ENCODE data around the gene MSX2. TPM values are rescaled to one million over a fixed set of nuclear protein-coding genes. Genes with fewer than 3 reads are reported as not detected.

Gene MSX2
- total RNA-seq, 1 experiment from 2014 or later: 8.5 TPM

GRCh38 chr5:174737330-174737729 is 12.9 kb downstream of the MSX2 start:
- POLR2A ChIA-PET: no interaction called here
- Histone ChIP-seq H3K36me3 (ENCODE audit: control insufficient read depth, insufficient read depth, low read length) (no peaks in the 10 kb centered on the region), H3K9me3 (ENCODE audit: control insufficient read depth, insufficient read depth, low read depth, low read length) (no peaks in the 10 kb centered on the region), H3K27me3 (ENCODE audit: control insufficient read depth, insufficient read depth, low read length) (peaks cover 3% of the 10 kb centered on the region; the same call in 1 of the 2 replicates), H3K4me1 (ENCODE audit: control insufficient read depth, insufficient read depth, low read length) (peaks cover 20% of the 10 kb centered on the region), H3K27ac (ENCODE audit: low read length) (no peak overlapping the region), H3K4me3 (ENCODE audit: low read depth in 2 of 2, low read length in 2 of 2) (no peak overlapping the region)
- CTCF ChIA-PET: interaction anchor here (1.5 kb wide), 1 partner anchor 317 kb away, joined by 5 read pairs; no protein-coding TSS in a partner anchor
- no peak for ATAC-seq
- in situ Hi-C loops (cut with HindIII; ENCODE audit: low pct_unique_long_range_greater_than_20kb, low sequenced_read_pairs): no loop called here
- BruUV-seq (replicated peaks): no TSS peak
- TF ChIP-seq SIN3A (IDR thresholded peaks at IDR 0.05; ENCODE audit: borderline replicate concordance, insufficient read depth, low read depth, low read length): no peak
- no peak for TF ChIP-seq CTCF (IDR thresholded peaks at IDR 0.05)
- no peak for TF ChIP-seq TCF7L2 (IDR thresholded peaks at IDR 0.05; ENCODE audit: low read depth, low read length)
- DNase-seq (ENCODE audit: low read depth, low spot score): no peak
- intact Hi-C loops (cut with micrococcal nuclease; ENCODE audit: unreplicated experiment): no loop called here

GRCh38 chr5:174741352-174741751 is 17.0 kb downstream of the MSX2 start:
- in situ Hi-C loops (cut with HindIII; ENCODE audit: low pct_unique_long_range_greater_than_20kb, low sequenced_read_pairs): no loop called here
- TF ChIP-seq SIN3A (IDR thresholded peaks at IDR 0.05; ENCODE audit: borderline replicate concordance, insufficient read depth, low read depth, low read length): no peak
- TF ChIP-seq REST (IDR thresholded peaks at IDR 0.05; ENCODE audit: insufficient read depth in 1 of 2, low read depth in 2 of 2, low read length in 1 of 2): no peak
- TF ChIP-seq POLR2AphosphoS5 (IDR thresholded peaks at IDR 0.05; ENCODE audit: low read depth, low read length): no peak
- no peak for TF ChIP-seq TCF7L2 (IDR thresholded peaks at IDR 0.05; ENCODE audit: low read depth, low read length)
- no peak for TF ChIP-seq CTCF (IDR thresholded peaks at IDR 0.05)
- POLR2A ChIA-PET: no interaction called here
- no TSS peak for BruUV-seq (replicated peaks)
- ATAC-seq (no peak), DNase-seq (ENCODE audit: low read depth, low spot score) (no peak)
- Histone ChIP-seq H3K27me3 (ENCODE audit: control insufficient read depth, insufficient read depth, low read length) (peaks cover 5% of the 10 kb centered on the region; the same call in 1 of the 2 replicates), H3K4me1 (ENCODE audit: control insufficient read depth, insufficient read depth, low read length) (peaks cover under 1% of the 10 kb centered on the region; the same call in 1 of the 2 replicates), H3K27ac (ENCODE audit: low read length) (no peak overlapping the region), H3K4me3 (ENCODE audit: low read depth in 2 of 2, low read length in 2 of 2) (no peak overlapping the region), H3K9me3 (ENCODE audit: control insufficient read depth, insufficient read depth, low read depth, low read length) (no peaks in the 10 kb centered on the region), H3K36me3 (ENCODE audit: control insufficient read depth, insufficient read depth, low read length) (no peaks in the 10 kb centered on the region)
- CTCF ChIA-PET: no interaction called here
- intact Hi-C loops (cut with micrococcal nuclease; ENCODE audit: unreplicated experiment): no loop called here
